ENCODE measurements around the gene TOX3. TPM values are rescaled to one million over a fixed set of nuclear protein-coding genes. Genes with fewer than 3 reads are reported as not detected.

Gene TOX3
- total RNA-seq, 1 donor from 2014 or later = not detected

DNA sequence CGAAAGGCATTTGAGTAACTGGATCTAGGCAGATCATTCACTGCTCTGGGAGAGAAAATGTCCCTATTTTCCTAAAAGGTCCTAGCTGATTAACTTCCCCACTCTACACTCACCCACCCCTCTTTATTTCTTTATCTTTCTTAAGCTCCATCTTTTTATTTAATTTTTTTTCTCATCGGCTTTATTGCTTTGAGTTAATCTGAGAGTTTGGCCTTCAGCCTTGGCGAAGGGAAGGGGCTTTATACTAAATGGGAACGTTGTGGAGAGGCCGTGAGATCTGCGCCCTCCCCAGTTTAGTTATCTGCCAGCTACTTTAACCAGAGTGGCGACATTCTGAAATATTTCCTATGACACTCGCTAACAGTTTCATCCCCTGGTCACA, 882 bp upstream of the TOX3 start:
- H3K27me3 Mint-ChIP-seq (ENCODE audit: low read depth) = peaks cover 64% of the 10 kb centered on the region
- DNase-seq (ENCODE audit: low spot score) = no peak
- peak overlapping the region; percentile 65 for H3K4me3 Mint-ChIP-seq (ENCODE audit: unreplicated experiment)
- TF ChIP-seq CTCF (IDR thresholded peaks at IDR 0.05) = no peak
- H3K9me3 Mint-ChIP-seq (ENCODE audit: low read depth) = no peaks in the 10 kb centered on the region
- H3K36me3 Mint-ChIP-seq (ENCODE audit: low read depth) = no peaks in the 10 kb centered on the region
- H3K4me1 Mint-ChIP-seq (ENCODE audit: low read depth) = peaks cover 19% of the 10 kb centered on the region
- H3K27ac Mint-ChIP-seq (ENCODE audit: unreplicated experiment) = no peak overlapping the region

DNA sequence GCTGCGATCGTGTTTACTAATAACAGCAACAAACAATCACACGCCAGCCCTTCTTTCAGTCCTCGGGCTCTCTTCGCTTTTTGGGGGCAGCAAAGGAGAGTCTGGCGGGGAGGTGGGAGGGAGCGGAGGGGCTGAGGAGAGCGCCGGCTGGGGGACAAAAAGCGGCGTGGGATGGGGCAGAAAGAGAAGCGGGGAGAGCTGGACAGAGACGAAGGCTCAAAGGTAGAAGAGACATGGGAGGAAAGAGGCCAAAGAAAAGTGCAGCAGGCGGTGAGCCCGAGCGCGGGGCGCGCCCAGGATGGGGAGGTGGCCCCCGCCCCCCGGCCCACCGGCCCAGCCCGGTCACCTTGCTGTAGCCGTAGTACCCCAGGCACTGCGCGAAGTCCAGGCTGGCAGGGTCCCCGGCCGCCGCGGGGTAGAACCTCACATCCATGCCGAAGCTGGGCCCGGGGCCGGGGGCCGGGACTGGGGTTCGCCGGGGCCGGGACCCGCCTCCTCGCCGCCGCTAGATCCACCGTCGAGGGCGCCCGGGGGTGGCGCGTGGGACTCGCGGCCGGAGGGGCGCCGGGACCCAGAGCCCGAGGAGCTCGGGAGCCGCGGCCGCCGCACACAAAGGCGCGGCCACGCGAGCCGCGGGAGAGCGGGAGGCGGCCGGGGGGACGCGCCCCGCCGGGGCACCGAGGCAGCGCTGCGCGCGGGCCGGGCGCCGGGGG, 496 bp downstream of the TOX3 start:
- H3K27ac Mint-ChIP-seq (ENCODE audit: unreplicated experiment) = no peak overlapping the region
- H3K9me3 Mint-ChIP-seq (ENCODE audit: low read depth) = no peaks in the 10 kb centered on the region
- no peaks in the 10 kb centered on the region for H3K36me3 Mint-ChIP-seq (ENCODE audit: low read depth)
- peak overlapping the region; percentile 51 for H3K4me3 Mint-ChIP-seq (ENCODE audit: unreplicated experiment)
- H3K4me1 Mint-ChIP-seq (ENCODE audit: low read depth) = peaks cover 19% of the 10 kb centered on the region
- no peak for DNase-seq (ENCODE audit: low spot score)
- TF ChIP-seq CTCF (IDR thresholded peaks at IDR 0.05) = no peak
- H3K27me3 Mint-ChIP-seq (ENCODE audit: low read depth) = peaks cover 62% of the 10 kb centered on the region

DNA sequence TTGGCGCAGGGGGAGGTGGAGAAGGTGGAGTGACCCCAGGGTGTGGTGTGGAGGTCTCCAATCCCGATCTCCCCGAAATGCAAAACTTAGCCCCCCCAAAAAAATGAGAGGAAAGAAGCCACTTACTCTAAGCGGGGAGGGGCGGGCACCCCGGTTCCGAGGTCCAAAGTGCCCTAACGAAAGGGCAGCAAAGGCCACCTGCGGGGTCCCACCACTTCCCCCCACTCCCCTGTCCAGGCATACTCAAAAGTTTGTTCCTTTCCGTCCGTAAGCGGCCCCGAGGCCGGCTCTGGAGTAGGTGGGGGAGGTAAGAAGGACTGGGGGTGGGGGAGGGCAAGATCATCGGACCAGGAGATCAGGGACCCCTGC, 1.1 kb downstream of the TOX3 start:
- no peak for TF ChIP-seq CTCF (IDR thresholded peaks at IDR 0.05)
- no peaks in the 10 kb centered on the region for H3K36me3 Mint-ChIP-seq (ENCODE audit: low read depth)
- peaks cover 61% of the 10 kb centered on the region for H3K27me3 Mint-ChIP-seq (ENCODE audit: low read depth)
- H3K27ac Mint-ChIP-seq (ENCODE audit: unreplicated experiment) = no peak overlapping the region
- no peaks in the 10 kb centered on the region for H3K9me3 Mint-ChIP-seq (ENCODE audit: low read depth)
- DNase-seq (ENCODE audit: low spot score) = no peak
- peak overlapping the region; percentile 65 for H3K4me3 Mint-ChIP-seq (ENCODE audit: unreplicated experiment)
- peaks cover 19% of the 10 kb centered on the region for H3K4me1 Mint-ChIP-seq (ENCODE audit: low read depth)

DNA sequence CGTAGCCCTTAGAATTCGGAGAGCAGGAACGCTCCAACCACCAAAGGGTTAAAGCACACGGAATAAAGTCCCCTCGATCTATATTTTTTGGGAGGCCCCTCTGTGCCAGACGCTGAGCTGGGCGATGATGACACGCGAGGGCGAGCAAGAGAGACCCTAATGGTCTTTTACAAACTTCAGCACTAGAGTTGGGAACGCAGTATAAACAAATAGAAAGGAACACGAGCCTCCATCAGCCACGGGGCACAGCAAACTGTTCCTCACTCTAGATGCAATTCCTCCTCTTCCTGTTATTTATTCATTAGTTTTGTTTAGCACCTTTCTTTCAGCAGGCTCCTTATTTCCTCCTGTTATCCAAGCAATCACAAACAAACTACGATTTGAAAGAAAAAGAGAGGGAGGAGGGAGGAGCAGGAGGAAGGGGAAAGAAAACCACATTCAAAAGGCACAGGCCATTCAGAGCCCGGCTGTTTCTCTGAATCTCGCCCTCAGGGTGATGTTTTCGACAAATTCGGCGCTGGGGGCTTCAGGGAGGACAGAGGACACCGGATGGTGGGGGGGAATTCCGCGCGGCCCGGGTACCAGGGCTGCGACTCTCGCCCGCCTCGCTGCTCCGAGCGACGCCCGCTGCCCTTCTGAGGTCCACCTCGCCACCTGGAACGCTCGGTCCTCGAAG, 1.6 kb downstream of the TOX3 start:
- H3K9me3 Mint-ChIP-seq (ENCODE audit: low read depth) = no peaks in the 10 kb centered on the region

DNA sequence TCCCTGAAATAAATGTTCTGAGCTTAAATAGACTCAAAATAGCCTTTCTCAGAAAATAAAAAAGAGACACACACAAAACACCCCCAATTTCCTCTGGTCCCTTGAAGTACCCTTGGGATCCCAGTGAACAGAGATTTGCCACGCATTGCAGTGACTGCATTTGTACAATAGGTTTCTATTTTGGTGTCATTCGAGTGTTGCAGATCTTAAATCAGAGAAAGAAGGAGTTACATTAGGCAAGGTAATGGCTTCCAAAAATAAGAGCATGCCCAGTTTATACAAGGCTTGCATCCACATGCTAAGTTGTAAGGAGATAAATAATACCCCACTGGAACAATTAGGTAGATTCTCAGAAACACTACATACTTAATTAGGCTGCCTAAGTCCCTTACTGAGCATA, 2.2 kb downstream of the TOX3 start:
- no peaks in the 10 kb centered on the region for H3K9me3 Mint-ChIP-seq (ENCODE audit: low read depth)
- TF ChIP-seq CTCF (IDR thresholded peaks at IDR 0.05) = no peak
- H3K27ac Mint-ChIP-seq (ENCODE audit: unreplicated experiment) = no peak overlapping the region
- DNase-seq (ENCODE audit: low spot score) = no peak
- peak overlapping the region; percentile 65 for H3K4me3 Mint-ChIP-seq (ENCODE audit: unreplicated experiment)
- no peaks in the 10 kb centered on the region for H3K36me3 Mint-ChIP-seq (ENCODE audit: low read depth)
- H3K4me1 Mint-ChIP-seq (ENCODE audit: low read depth) = peaks cover 19% of the 10 kb centered on the region
- H3K27me3 Mint-ChIP-seq (ENCODE audit: low read depth) = peaks cover 53% of the 10 kb centered on the region

More for the DNA sequence above, 1.6 kb downstream of the TOX3 start:
- peak overlapping the region; percentile 65 for H3K4me3 Mint-ChIP-seq (ENCODE audit: unreplicated experiment)
- no peak overlapping the region for H3K27ac Mint-ChIP-seq (ENCODE audit: unreplicated experiment)
- DNase-seq (ENCODE audit: low spot score) = no peak
- TF ChIP-seq CTCF (IDR thresholded peaks at IDR 0.05) = no peak
- peaks cover 56% of the 10 kb centered on the region for H3K27me3 Mint-ChIP-seq (ENCODE audit: low read depth)
- peaks cover 19% of the 10 kb centered on the region for H3K4me1 Mint-ChIP-seq (ENCODE audit: low read depth)
- H3K36me3 Mint-ChIP-seq (ENCODE audit: low read depth) = no peaks in the 10 kb centered on the region

All from chondrocyte (in vitro differentiated cells).